HEK293 (cell line): Measurements from ENCODE around the gene ST6GAL1.
A peak's percentile ranks its signal among the peaks of the same experiment; 100 is the strongest.
"Not testable (repeated sequence)": the region's sequence is repeated elsewhere in the genome, so short reads cannot be mapped to it uniquely, and the experiment has no call there.

Experiments used
- CTCF ChIA-PET: fragments of 350-600 bp; formaldehyde crosslinking; extraction: SDS; loops from one replicate; lab custom pipeline; 2021; ENCODE audit warnings: antibody characterized with exemption; lab: Yijun Ruan, JAX
- POLR2A ChIA-PET: fragments of 300-600 bp; formaldehyde crosslinking; extraction: SDS; loops from one replicate; lab custom pipeline; 2020; ENCODE audit warnings: antibody characterized with exemption, inconsistent platforms; lab: Yijun Ruan, JAX
- H3K27ac ChIP-seq: fragments of 200-500 bp; sonication (Bioruptor generic); 2 replicates; pipeline ENCODE4 v1.5.1; 2014; ENCODE audit warnings: low read depth, low read length, control low read depth, inconsistent platforms; ENCODE audit errors: extremely low read depth
- H3K36me3 ChIP-seq, 2 experiments: fragments of 200-500 bp in 1 of 2; sonication (Bioruptor generic) in 1 of 2; 1 replicate in 1 of 2; 2 replicates in 1 of 2; pipeline ENCODE4 v1.5.1; 2014 to 2017; ENCODE audit warnings: inconsistent platforms in 2 of 2, low read length in 2 of 2; ENCODE audit not compliant: control insufficient read depth in 2 of 2, insufficient read depth in 1 of 2
- H3K4me1 ChIP-seq: fragments of 200-500 bp; sonication (Bioruptor generic); 2 replicates; pipeline ENCODE4 v1.5.1; 2014; ENCODE audit warnings: mild to moderate bottlenecking, low read length, inconsistent platforms; ENCODE audit not compliant: control insufficient read depth, insufficient read depth
- H3K4me3 ChIP-seq: 2 replicates; pipeline ENCODE4 v1.5.1; 2011; ENCODE audit warnings: low read depth, mild to moderate bottlenecking, control low read depth, low read length, moderate library complexity
- H3K9me3 ChIP-seq: fragments of 200-500 bp; sonication (Bioruptor generic); 2 replicates; pipeline ENCODE4 v1.5.1; 2014; ENCODE audit warnings: low read depth, low read length, inconsistent platforms; ENCODE audit not compliant: control insufficient read depth, insufficient read depth
- GLI4 ChIP-seq: fragments of 450-650 bp; formaldehyde crosslinking; IDR thresholded peaks from 2 replicates; pipeline ENCODE4 v1.5.1; 2016; ENCODE audit warnings: missing biosample characterization, missing genetic modification characterization
- KLF10 ChIP-seq: fragments of 450-650 bp; IDR thresholded peaks from 2 replicates; pipeline ENCODE4 v1.5.1; 2018; ENCODE audit warnings: missing biosample characterization, mild to moderate bottlenecking, missing genetic modification characterization
- SP3 ChIP-seq: fragments of 450-650 bp; formaldehyde crosslinking; IDR thresholded peaks from 2 replicates; pipeline ENCODE4 v1.5.1; 2016; ENCODE audit warnings: missing biosample characterization, missing genetic modification characterization
- TRIM28 ChIP-seq: IDR thresholded peaks from 2 replicates; pipeline ENCODE4 v1.6.1; 2011; ENCODE audit warnings: low read length, control low read depth, borderline replicate concordance
- ZBTB8A ChIP-seq: fragments of 450-650 bp; formaldehyde crosslinking; IDR thresholded peaks from 2 replicates; pipeline ENCODE4 v1.5.1; 2016; ENCODE audit warnings: missing biosample characterization, missing genetic modification characterization
- ZNF146 ChIP-seq: fragments of 450-650 bp; formaldehyde crosslinking; IDR thresholded peaks from 2 replicates; pipeline ENCODE4 v1.5.1; 2016; ENCODE audit warnings: missing biosample characterization, missing genetic modification characterization
- ZNF184 ChIP-seq: fragments of 450-650 bp; IDR thresholded peaks from 2 replicates; pipeline ENCODE4 v1.5.1; 2018; ENCODE audit warnings: missing biosample characterization, mild to moderate bottlenecking, missing genetic modification characterization
- ZNF211 ChIP-seq: fragments of 450-650 bp; formaldehyde crosslinking; IDR thresholded peaks from 2 replicates; pipeline ENCODE4 v1.5.1; 2016; ENCODE audit warnings: low read depth, missing biosample characterization, missing genetic modification characterization
- ZNF214 ChIP-seq: fragments of 450-650 bp; formaldehyde crosslinking; IDR thresholded peaks from 2 replicates; pipeline ENCODE4 v1.5.1; 2017; ENCODE audit warnings: missing biosample characterization, mild to moderate bottlenecking, missing genetic modification characterization, borderline replicate concordance
- ZNF514 ChIP-seq: fragments of 450-650 bp; formaldehyde crosslinking; IDR thresholded peaks from 2 replicates; pipeline ENCODE4 v1.5.1; 2016; ENCODE audit warnings: missing biosample characterization, missing genetic modification characterization
- ZNF624 ChIP-seq: fragments of 450-650 bp; formaldehyde crosslinking; IDR thresholded peaks from 2 replicates; pipeline ENCODE4 v1.5.1; 2017; ENCODE audit warnings: missing biosample characterization, missing genetic modification characterization
- ZNF654 ChIP-seq: fragments of 450-650 bp; formaldehyde crosslinking; IDR thresholded peaks from 2 replicates; pipeline ENCODE4 v1.5.1; 2016; ENCODE audit warnings: low read depth, missing biosample characterization, missing genetic modification characterization
- ZNF677 ChIP-seq: fragments of 450-650 bp; IDR thresholded peaks from 2 replicates; pipeline ENCODE4 v1.5.0; 2018; ENCODE audit warnings: missing biosample characterization, mild to moderate bottlenecking, missing genetic modification characterization, moderate library complexity
- ZNF785 ChIP-seq: fragments of 450-650 bp; formaldehyde crosslinking; IDR thresholded peaks from 2 replicates; pipeline ENCODE4 v1.5.1; 2016; ENCODE audit warnings: missing biosample characterization, missing genetic modification characterization
- TF ChIP-seq, protein P1 (sequence below): fragments of 450-650 bp; formaldehyde crosslinking; IDR thresholded peaks from 2 replicates; pipeline ENCODE4 v1.5.1; 2017; ENCODE audit warnings: missing biosample characterization, mild to moderate bottlenecking, missing genetic modification characterization, moderate library complexity
- TF ChIP-seq, protein P2 (sequence below): fragments of 450-650 bp; formaldehyde crosslinking; IDR thresholded peaks from 2 replicates; pipeline ENCODE4 v1.5.1; 2016; ENCODE audit warnings: missing biosample characterization, missing genetic modification characterization
- TF ChIP-seq, protein P3 (sequence below): fragments of 450-650 bp; IDR thresholded peaks from 2 replicates; pipeline ENCODE4 v1.5.1; 2018; ENCODE audit warnings: missing biosample characterization, mild to moderate bottlenecking, missing genetic modification characterization
- TF ChIP-seq, protein P4 (sequence below): fragments of 450-650 bp; formaldehyde crosslinking; IDR thresholded peaks from 2 replicates; pipeline ENCODE4 v1.5.1; 2016; ENCODE audit warnings: missing biosample characterization, missing genetic modification characterization, low read depth
- TF ChIP-seq, protein P5 (sequence below): fragments of 450-650 bp; formaldehyde crosslinking; IDR thresholded peaks from 2 replicates; pipeline ENCODE4 v1.5.1; 2016; ENCODE audit warnings: missing biosample characterization, missing genetic modification characterization, borderline replicate concordance
- TF ChIP-seq, protein P6 (sequence below): fragments of 450-650 bp; formaldehyde crosslinking; IDR thresholded peaks from 2 replicates; pipeline ENCODE4 v1.5.1; 2016; ENCODE audit warnings: missing biosample characterization, missing genetic modification characterization, borderline replicate concordance

Gene ST6GAL1

DNA sequence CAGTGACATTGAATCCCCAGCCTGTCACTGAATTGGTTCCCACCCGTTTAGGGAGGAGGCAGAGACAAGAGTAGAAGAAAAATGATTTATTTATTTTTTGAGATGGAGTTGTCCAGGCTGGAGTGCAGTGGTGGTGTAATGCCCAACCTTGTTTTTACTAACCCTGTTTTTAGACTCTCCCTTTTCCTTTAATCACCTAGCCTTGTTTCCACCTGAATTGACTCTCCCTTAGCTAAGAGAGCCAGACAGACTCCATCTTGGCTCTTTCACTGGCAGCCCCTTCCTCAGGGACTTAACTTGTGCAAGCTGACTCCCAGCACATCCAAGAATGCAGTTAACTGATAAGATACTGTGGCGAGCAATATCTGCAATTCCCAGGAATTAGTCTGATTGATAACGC lies 80.1 kb downstream of the ST6GAL1 start:
- H3K27ac ChIP-seq, H3K4me1 ChIP-seq, H3K9me3 ChIP-seq, H3K36me3 ChIP-seq, POLR2A ChIA-PET, H3K4me3 ChIP-seq, CTCF ChIA-PET: not testable (repeated sequence)
- TF ChIP-seq, protein P1, sequence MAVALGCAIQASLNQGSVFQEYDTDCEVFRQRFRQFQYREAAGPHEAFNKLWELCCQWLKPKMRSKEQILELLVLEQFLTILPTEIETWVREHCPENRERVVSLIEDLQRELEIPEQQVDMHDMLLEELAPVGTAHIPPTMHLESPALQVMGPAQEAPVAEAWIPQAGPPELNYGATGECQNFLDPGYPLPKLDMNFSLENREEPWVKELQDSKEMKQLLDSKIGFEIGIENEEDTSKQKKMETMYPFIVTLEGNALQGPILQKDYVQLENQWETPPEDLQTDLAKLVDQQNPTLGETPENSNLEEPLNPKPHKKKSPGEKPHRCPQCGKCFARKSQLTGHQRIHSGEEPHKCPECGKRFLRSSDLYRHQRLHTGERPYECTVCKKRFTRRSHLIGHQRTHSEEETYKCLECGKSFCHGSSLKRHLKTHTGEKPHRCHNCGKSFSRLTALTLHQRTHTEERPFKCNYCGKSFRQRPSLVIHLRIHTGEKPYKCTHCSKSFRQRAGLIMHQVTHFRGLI: peak; percentile 51; the same call in 1 of the 2 replicates

DNA sequence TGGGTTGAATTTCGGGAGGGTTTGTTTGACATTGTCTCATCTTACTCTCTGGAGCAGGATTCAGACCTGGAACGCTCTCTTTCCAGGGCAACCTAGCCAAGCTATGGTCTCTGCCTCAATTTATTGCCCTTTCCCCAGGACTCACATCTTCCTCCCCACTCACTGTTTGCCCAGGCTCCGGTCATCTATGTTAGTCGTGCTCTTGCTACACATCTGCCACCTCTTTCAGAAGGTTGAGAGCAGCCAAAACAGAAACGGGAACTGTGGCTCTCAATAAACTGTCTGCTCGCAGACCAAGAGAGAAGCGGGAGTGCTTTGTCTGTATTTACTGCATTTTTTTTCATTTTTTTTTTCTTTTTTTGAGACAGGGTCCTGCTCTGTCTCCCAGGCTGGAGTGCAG lies 81.6 kb downstream of the ST6GAL1 start:
- Histone ChIP-seq H3K27ac (no peak overlapping the region), H3K4me3 (no peak overlapping the region), H3K4me1 (no peaks in the 10 kb centered on the region), H3K36me3 (no peaks in the 10 kb centered on the region)
- POLR2A ChIA-PET: no interaction called here
- CTCF ChIA-PET: no interaction called here
- TF ChIP-seq, protein P2, sequence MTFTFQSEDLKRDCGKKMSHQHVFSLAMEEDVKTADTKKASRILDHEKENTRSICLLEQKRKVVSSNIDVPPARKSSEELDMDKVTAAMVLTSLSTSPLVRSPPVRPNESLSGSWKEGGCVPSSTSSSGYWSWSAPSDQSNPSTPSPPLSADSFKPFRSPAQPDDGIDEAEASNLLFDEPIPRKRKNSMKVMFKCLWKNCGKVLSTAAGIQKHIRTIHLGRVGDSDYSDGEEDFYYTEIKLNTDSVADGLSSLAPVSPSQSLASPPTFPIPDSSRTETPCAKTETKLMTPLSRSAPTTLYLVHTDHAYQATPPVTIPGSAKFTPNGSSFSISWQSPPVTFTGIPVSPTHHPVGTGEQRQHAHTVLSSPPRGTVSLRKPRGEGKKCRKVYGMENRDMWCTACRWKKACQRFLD (tag by site-specific recombination): no peak
- TF ChIP-seq ZNF184 (tag by site-specific recombination) (no peak), GLI4 (tag by site-specific recombination) (no peak), ZNF654 (no peak), ZNF785 (tag by site-specific recombination) (no peak), ZNF146 (tag by site-specific recombination) (no peak), ZBTB8A (no peak), ZNF624 (tag by site-specific recombination) (no peak), ZNF514 (tag by site-specific recombination) (no peak), ZNF211 (tag by site-specific recombination) (no peak)
- TF ChIP-seq, protein P3, sequence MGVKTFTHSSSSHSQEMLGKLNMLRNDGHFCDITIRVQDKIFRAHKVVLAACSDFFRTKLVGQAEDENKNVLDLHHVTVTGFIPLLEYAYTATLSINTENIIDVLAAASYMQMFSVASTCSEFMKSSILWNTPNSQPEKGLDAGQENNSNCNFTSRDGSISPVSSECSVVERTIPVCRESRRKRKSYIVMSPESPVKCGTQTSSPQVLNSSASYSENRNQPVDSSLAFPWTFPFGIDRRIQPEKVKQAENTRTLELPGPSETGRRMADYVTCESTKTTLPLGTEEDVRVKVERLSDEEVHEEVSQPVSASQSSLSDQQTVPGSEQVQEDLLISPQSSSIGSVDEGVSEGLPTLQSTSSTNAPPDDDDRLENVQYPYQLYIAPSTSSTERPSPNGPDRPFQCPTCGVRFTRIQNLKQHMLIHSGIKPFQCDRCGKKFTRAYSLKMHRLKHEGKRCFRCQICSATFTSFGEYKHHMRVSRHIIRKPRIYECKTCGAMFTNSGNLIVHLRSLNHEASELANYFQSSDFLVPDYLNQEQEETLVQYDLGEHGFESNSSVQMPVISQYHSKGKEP: no peak
- TF ChIP-seq, protein P4, sequence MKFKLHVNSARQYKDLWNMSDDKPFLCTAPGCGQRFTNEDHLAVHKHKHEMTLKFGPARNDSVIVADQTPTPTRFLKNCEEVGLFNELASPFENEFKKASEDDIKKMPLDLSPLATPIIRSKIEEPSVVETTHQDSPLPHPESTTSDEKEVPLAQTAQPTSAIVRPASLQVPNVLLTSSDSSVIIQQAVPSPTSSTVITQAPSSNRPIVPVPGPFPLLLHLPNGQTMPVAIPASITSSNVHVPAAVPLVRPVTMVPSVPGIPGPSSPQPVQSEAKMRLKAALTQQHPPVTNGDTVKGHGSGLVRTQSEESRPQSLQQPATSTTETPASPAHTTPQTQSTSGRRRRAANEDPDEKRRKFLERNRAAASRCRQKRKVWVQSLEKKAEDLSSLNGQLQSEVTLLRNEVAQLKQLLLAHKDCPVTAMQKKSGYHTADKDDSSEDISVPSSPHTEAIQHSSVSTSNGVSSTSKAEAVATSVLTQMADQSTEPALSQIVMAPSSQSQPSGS (tag by site-specific recombination): no peak
- TF ChIP-seq, protein P5, sequence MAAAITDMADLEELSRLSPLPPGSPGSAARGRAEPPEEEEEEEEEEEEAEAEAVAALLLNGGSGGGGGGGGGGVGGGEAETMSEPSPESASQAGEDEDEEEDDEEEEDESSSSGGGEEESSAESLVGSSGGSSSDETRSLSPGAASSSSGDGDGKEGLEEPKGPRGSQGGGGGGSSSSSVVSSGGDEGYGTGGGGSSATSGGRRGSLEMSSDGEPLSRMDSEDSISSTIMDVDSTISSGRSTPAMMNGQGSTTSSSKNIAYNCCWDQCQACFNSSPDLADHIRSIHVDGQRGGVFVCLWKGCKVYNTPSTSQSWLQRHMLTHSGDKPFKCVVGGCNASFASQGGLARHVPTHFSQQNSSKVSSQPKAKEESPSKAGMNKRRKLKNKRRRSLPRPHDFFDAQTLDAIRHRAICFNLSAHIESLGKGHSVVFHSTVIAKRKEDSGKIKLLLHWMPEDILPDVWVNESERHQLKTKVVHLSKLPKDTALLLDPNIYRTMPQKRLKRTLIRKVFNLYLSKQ (tag by site-specific recombination): no peak
- TF ChIP-seq, all 188 proteins: peak for 0
- no peaks in the 10 kb centered on the region for H3K9me3 ChIP-seq

DNA sequence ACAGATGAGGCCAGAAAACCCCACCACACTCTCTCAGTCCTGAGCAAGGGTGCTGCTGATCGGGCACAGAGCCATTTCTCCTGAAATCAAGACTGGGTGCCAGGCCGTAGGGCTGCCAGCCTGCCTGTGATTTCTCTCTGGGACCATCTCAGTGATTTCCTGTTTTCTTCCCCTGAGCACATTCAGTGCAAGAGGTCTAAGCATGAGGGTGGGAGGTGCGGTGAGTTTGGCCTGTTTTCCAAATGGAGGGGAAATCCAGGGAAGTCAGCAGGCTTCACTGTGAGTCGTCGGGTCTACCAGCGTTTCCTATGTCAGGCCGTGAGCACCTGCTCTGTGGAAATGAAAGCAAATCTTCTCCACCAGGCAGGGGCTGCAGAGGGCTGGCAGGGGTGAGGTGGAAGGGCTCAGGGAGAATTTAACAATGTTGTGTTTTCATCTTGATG lies 82.3 kb downstream of the ST6GAL1 start:
- Histone ChIP-seq H3K36me3 (no peaks in the 10 kb centered on the region), H3K27ac (no peak overlapping the region), H3K4me3 (no peak overlapping the region), H3K9me3 (no peaks in the 10 kb centered on the region), H3K4me1 (no peaks in the 10 kb centered on the region)
- ChIA-PET CTCF (no interaction called here), POLR2A (no interaction called here)
- TF ChIP-seq ZNF677 (tag by site-specific recombination): no peak
- no peak for TF ChIP-seq TRIM28
- TF ChIP-seq, protein P6, sequence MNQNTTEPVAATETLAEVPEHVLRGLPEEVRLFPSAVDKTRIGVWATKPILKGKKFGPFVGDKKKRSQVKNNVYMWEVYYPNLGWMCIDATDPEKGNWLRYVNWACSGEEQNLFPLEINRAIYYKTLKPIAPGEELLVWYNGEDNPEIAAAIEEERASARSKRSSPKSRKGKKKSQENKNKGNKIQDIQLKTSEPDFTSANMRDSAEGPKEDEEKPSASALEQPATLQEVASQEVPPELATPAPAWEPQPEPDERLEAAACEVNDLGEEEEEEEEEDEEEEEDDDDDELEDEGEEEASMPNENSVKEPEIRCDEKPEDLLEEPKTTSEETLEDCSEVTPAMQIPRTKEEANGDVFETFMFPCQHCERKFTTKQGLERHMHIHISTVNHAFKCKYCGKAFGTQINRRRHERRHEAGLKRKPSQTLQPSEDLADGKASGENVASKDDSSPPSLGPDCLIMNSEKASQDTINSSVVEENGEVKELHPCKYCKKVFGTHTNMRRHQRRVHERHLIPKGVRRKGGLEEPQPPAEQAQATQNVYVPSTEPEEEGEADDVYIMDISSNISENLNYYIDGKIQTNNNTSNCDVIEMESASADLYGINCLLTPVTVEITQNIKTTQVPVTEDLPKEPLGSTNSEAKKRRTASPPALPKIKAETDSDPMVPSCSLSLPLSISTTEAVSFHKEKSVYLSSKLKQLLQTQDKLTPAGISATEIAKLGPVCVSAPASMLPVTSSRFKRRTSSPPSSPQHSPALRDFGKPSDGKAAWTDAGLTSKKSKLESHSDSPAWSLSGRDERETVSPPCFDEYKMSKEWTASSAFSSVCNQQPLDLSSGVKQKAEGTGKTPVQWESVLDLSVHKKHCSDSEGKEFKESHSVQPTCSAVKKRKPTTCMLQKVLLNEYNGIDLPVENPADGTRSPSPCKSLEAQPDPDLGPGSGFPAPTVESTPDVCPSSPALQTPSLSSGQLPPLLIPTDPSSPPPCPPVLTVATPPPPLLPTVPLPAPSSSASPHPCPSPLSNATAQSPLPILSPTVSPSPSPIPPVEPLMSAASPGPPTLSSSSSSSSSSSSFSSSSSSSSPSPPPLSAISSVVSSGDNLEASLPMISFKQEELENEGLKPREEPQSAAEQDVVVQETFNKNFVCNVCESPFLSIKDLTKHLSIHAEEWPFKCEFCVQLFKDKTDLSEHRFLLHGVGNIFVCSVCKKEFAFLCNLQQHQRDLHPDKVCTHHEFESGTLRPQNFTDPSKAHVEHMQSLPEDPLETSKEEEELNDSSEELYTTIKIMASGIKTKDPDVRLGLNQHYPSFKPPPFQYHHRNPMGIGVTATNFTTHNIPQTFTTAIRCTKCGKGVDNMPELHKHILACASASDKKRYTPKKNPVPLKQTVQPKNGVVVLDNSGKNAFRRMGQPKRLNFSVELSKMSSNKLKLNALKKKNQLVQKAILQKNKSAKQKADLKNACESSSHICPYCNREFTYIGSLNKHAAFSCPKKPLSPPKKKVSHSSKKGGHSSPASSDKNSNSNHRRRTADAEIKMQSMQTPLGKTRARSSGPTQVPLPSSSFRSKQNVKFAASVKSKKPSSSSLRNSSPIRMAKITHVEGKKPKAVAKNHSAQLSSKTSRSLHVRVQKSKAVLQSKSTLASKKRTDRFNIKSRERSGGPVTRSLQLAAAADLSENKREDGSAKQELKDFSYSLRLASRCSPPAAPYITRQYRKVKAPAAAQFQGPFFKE (tag by site-specific recombination): no peak
- no peak for TF ChIP-seq KLF10 (tag by site-specific recombination)
- TF ChIP-seq ZNF214 (tag by site-specific recombination): no peak
- no peak for TF ChIP-seq SP3 (tag by site-specific recombination)
